Uterus (tissue), 2 donors: Measurements from ENCODE around the gene VSTM4.

Experiments used
- POLR2A ChIP-seq, 2 donors: fragments of 450-650 bp; IDR thresholded peaks; one replicate each; pipeline ENCODE4 v1.6.1; 2016; ENCODE audit warnings: antibody characterized with exemption in 2 of 2, mild to moderate bottlenecking in 1 of 2, moderate library complexity in 1 of 2
- TF ChIP-seq, protein P1 (sequence below), 4 experiments: fragments of 200-600 bp in 2 of 4; fragments of 450-650 bp in 2 of 4; sonication (generic) in 2 of 4; IDR thresholded peaks; one replicate each; pipeline ENCODE4 v1.5.1; 2016 to 2019; ENCODE audit warnings: antibody characterized with exemption in 4 of 4, mild to moderate bottlenecking in 2 of 4, moderate library complexity in 1 of 4

DNA sequence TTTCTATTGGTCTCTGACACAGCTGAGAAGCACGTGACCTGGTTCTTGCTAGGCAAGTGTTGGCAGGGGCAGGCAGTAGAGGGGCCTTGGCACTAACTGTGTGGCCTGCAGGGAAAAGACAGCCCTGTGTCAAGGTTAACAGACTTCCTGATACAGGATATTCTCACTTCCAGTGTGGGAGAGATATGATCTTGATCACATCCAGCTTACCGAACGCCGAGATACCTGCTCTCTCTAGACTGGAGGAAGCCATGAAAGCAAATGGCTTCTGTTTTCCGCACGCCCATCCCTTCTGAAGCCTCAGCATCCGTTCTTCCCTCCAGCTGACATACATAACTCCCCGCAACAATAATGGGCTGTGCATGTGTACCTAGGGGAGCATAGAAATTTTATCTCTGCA lies 79.4 kb downstream of the VSTM4 start:
- TF ChIP-seq POLR2A (IDR thresholded peaks at IDR 0.05): no peak
- TF ChIP-seq, protein P1, sequence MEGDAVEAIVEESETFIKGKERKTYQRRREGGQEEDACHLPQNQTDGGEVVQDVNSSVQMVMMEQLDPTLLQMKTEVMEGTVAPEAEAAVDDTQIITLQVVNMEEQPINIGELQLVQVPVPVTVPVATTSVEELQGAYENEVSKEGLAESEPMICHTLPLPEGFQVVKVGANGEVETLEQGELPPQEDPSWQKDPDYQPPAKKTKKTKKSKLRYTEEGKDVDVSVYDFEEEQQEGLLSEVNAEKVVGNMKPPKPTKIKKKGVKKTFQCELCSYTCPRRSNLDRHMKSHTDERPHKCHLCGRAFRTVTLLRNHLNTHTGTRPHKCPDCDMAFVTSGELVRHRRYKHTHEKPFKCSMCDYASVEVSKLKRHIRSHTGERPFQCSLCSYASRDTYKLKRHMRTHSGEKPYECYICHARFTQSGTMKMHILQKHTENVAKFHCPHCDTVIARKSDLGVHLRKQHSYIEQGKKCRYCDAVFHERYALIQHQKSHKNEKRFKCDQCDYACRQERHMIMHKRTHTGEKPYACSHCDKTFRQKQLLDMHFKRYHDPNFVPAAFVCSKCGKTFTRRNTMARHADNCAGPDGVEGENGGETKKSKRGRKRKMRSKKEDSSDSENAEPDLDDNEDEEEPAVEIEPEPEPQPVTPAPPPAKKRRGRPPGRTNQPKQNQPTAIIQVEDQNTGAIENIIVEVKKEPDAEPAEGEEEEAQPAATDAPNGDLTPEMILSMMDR (IDR thresholded peaks at IDR 0.05): no peak
